Neural progenitor cell (in vitro differentiated cells): ENCODE measurements around the gene PIRT.
A peak's percentile ranks its signal among the peaks of the same experiment; 100 is the strongest.

ENCODE experiments used
- EZH2 ChIP-seq: fragments of 200-600 bp; sonication (generic); IDR thresholded peaks from 2 replicates; pipeline ENCODE4 v1.6.1; 2017; ENCODE audit warnings: antibody characterized with exemption, mild to moderate bottlenecking, moderate library complexity
- TF ChIP-seq, protein P1 (sequence below): fragments of 200-600 bp; sonication (generic); IDR thresholded peaks from 2 replicates; pipeline ENCODE4 v1.5.1; 2017; ENCODE audit warnings: antibody characterized with exemption, mild to moderate bottlenecking

DNA sequence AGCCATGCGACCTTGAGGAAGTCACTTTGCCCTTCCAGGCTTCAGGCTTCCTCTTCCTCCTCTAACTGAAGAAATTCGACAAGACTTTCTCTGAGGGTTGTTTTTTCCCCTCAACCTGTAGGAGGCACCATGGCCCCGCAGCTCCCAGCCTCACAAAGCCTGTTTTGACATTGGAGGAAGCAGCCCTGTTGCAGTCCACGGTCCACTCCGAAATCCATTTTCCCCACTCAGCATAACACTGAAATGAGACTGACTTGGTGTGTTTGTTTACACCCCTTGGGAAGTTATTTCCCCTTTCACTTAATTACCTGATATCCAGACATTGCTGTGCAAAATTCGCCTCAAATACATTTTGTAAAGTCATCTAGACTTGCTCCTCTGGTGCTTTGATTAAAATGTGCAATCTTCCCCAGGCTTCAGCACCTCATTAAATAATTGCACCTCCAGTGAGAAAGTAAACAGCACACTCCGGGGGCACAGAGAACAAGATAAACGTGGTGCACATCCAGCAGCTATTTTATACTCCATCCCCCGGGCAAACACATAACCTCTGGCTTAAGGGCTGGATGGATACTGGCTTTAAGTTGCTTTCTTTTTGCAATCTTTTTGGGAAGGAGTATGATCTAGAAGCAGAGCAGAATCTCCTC is 41.4 kb upstream of the PIRT start:
- TF ChIP-seq, protein P1, sequence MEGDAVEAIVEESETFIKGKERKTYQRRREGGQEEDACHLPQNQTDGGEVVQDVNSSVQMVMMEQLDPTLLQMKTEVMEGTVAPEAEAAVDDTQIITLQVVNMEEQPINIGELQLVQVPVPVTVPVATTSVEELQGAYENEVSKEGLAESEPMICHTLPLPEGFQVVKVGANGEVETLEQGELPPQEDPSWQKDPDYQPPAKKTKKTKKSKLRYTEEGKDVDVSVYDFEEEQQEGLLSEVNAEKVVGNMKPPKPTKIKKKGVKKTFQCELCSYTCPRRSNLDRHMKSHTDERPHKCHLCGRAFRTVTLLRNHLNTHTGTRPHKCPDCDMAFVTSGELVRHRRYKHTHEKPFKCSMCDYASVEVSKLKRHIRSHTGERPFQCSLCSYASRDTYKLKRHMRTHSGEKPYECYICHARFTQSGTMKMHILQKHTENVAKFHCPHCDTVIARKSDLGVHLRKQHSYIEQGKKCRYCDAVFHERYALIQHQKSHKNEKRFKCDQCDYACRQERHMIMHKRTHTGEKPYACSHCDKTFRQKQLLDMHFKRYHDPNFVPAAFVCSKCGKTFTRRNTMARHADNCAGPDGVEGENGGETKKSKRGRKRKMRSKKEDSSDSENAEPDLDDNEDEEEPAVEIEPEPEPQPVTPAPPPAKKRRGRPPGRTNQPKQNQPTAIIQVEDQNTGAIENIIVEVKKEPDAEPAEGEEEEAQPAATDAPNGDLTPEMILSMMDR: peak; percentile 81
- no peak for TF ChIP-seq EZH2
